Right hindlimb (tissue), 1 donor: ENCODE measurements around the gene RRAGB.
A peak's percentile ranks its signal among the peaks of the same experiment; 100 is the strongest.
"Not testable (repeated sequence)": the region's sequence is repeated elsewhere in the genome, so short reads cannot be mapped to it uniquely, and the experiment has no call there.

ENCODE experiments used
- DNase-seq: peaks from one replicate; pipeline ENCODE4 v3.0.0-alpha.2; 2018

Gene RRAGB

GRCh38 chrX:55717521-55718497 is at the start of gene RRAGB:
TSS of gene RRAGB (plus strand) at chrX:55717749. CDS start at chrX:55718328, 579 bp downstream.
- peak; percentile 96 for DNase-seq

GRCh38 chrX:55668084-55668483 is 49.5 kb upstream of the RRAGB start:
- DNase-seq = no peak

- not testable (repeated sequence) for DNase-seq
Observed at GRCh38 chrX:55688579-55688978, 29.0 kb upstream of the RRAGB start.

- DNase-seq = no peak
Observed at GRCh38 chrX:55695227-55696018, 22.1 kb upstream of the RRAGB start.

GRCh38 chrX:55697381-55697780 is 20.2 kb upstream of the RRAGB start:
- DNase-seq = no peak

- no peak for DNase-seq
Observed at GRCh38 chrX:55702671-55703070, 14.9 kb upstream of the RRAGB start.

GRCh38 chrX:55703436-55703835 is 14.1 kb upstream of the RRAGB start:
- DNase-seq = not testable (repeated sequence)

- DNase-seq = not testable (repeated sequence)
Observed at GRCh38 chrX:55705066-55705465, 12.5 kb upstream of the RRAGB start.

GRCh38 chrX:55709735-55710134 is 7.8 kb upstream of the RRAGB start:
- DNase-seq = no peak

- DNase-seq = no peak
Observed at GRCh38 chrX:55710701-55711100, 6.8 kb upstream of the RRAGB start.

GRCh38 chrX:55713631-55714030 is 3.9 kb upstream of the RRAGB start:
- no peak for DNase-seq

GRCh38 chrX:55714161-55714560 is 3.4 kb upstream of the RRAGB start:
- no peak for DNase-seq

- no peak for DNase-seq
Observed at GRCh38 chrX:55715847-55716246, 1.7 kb upstream of the RRAGB start.

- no peak for DNase-seq
Observed at GRCh38 chrX:55716937-55717336, 612 bp upstream of the RRAGB start.

GRCh38 chrX:55731826-55732225 is 14.3 kb downstream of the RRAGB start:
- DNase-seq = no peak

GRCh38 chrX:55738969-55739368 is 21.4 kb downstream of the RRAGB start:
- no peak for DNase-seq

- DNase-seq = no peak
Observed at GRCh38 chrX:55742649-55743048, 25.1 kb downstream of the RRAGB start.

- DNase-seq = not testable (repeated sequence)
Observed at GRCh38 chrX:55748463-55748862, 30.9 kb downstream of the RRAGB start.

GRCh38 chrX:55750256-55750655 is 32.7 kb downstream of the RRAGB start:
- no peak for DNase-seq

GRCh38 chrX:55754861-55755294 is 37.3 kb downstream of the RRAGB start:
- no peak for DNase-seq

GRCh38 chrX:55758033-55758432 is 40.5 kb downstream of the RRAGB start:
- no peak for DNase-seq

GRCh38 chrX:55759478-55759877 is 41.9 kb downstream of the RRAGB start:
- DNase-seq = no peak

GRCh38 chrX:55767100-55767499 is 49.6 kb downstream of the RRAGB start:
- no peak for DNase-seq

GRCh38 chrX:55774419-55774818 is 56.9 kb downstream of the RRAGB start:
- DNase-seq = not testable (repeated sequence)
